H9 (cell line): Measurements from ENCODE around the gene TAOK1. TPM values are rescaled to one million over a fixed set of nuclear protein-coding genes. Genes with fewer than 3 reads are reported as not detected.

Experiments
- DNase-seq: peaks from one replicate; pipeline ENCODE4 v3.0.0-alpha.2; 2017
- H2AFZ ChIP-seq: one replicate; pipeline ENCODE4 v1.6.1; 2013; ENCODE audit warnings: mild to moderate bottlenecking, low read length, control low read depth, moderate library complexity
- H2AK5ac ChIP-seq: 2 replicates; pipeline ENCODE4 v1.6.1; 2013; ENCODE audit warnings: low read length, control low read depth, mixed read lengths; ENCODE audit not compliant: insufficient read length
- H2BK120ac ChIP-seq: one replicate; pipeline ENCODE4 v1.6.1; 2013; ENCODE audit warnings: low read depth, mild to moderate bottlenecking, low read length, control low read depth, inconsistent platforms; ENCODE audit not compliant: poor library complexity, severe bottlenecking
- H2BK12ac ChIP-seq: 2 replicates; pipeline ENCODE4 v1.6.1; 2013; ENCODE audit warnings: low read length, control low read depth, mixed read lengths, low read depth; ENCODE audit not compliant: insufficient read length
- H2BK15ac ChIP-seq: 2 replicates; pipeline ENCODE4 v1.6.1; 2013; ENCODE audit warnings: low read depth, low read length, control low read depth
- H2BK20ac ChIP-seq: one replicate; pipeline ENCODE4 v1.6.1; 2013; ENCODE audit warnings: low read depth, mild to moderate bottlenecking, low read length, control low read depth, inconsistent platforms; ENCODE audit not compliant: poor library complexity, severe bottlenecking
- H2BK5ac ChIP-seq: 2 replicates; pipeline ENCODE4 v1.6.1; 2013; ENCODE audit warnings: low read length, control low read depth, mixed read lengths; ENCODE audit not compliant: insufficient read length
- H3K14ac ChIP-seq: 2 replicates; pipeline ENCODE4 v1.6.1; 2013; ENCODE audit warnings: low read length, control low read depth; ENCODE audit not compliant: insufficient read depth
- H3K18ac ChIP-seq: 2 replicates; pipeline ENCODE4 v1.6.1; 2013; ENCODE audit warnings: low read depth, mild to moderate bottlenecking, mixed read lengths, low read length, control low read depth; ENCODE audit not compliant: insufficient read length
- H3K23ac ChIP-seq: 2 replicates; pipeline ENCODE4 v1.6.1; 2013; ENCODE audit warnings: low read length, control low read depth, mixed read lengths, low read depth; ENCODE audit not compliant: insufficient read length
- H3K23me2 ChIP-seq: 2 replicates; pipeline ENCODE4 v1.6.1; 2013; ENCODE audit warnings: low read depth, mild to moderate bottlenecking, mixed read lengths, low read length, control low read depth; ENCODE audit not compliant: insufficient read length, poor library complexity, severe bottlenecking
- H3K27ac ChIP-seq: 2 replicates; pipeline ENCODE4 v1.5.1; 2013; ENCODE audit warnings: low read length, control low read depth, mixed read lengths, low read depth; ENCODE audit not compliant: insufficient read length
- H3K27me3 ChIP-seq: 2 replicates; pipeline ENCODE4 v1.6.1; 2013; ENCODE audit warnings: low read length, control low read depth, inconsistent platforms; ENCODE audit not compliant: insufficient read depth
- H3K4ac ChIP-seq: 2 replicates; pipeline ENCODE4 v1.6.1; 2013; ENCODE audit warnings: low read depth, mild to moderate bottlenecking, control low read depth, inconsistent platforms, low read length, moderate library complexity
- H3K4me1 ChIP-seq: 2 replicates; pipeline ENCODE4 v1.6.1; 2013; ENCODE audit warnings: low read length, control low read depth, inconsistent platforms; ENCODE audit not compliant: insufficient read depth
- H3K4me2 ChIP-seq: 2 replicates; pipeline ENCODE4 v1.6.1; 2013; ENCODE audit warnings: low read length, control low read depth, mixed read lengths; ENCODE audit not compliant: insufficient read length, insufficient read depth
- H3K56ac ChIP-seq: 2 replicates; pipeline ENCODE4 v1.6.1; 2013; ENCODE audit warnings: low read depth, mild to moderate bottlenecking, mixed read lengths, low read length, control low read depth; ENCODE audit not compliant: insufficient read length
- H3K79me1 ChIP-seq: 2 replicates; pipeline ENCODE4 v1.6.1; 2013; ENCODE audit warnings: low read depth, mild to moderate bottlenecking, moderate library complexity, low read length, control low read depth, inconsistent platforms; ENCODE audit not compliant: insufficient read depth, poor library complexity, severe bottlenecking
- H3K79me2 ChIP-seq: 2 replicates; pipeline ENCODE4 v1.6.1; 2013; ENCODE audit warnings: low read length, control low read depth, inconsistent platforms; ENCODE audit not compliant: insufficient read depth
- H3K9ac ChIP-seq: 2 replicates; pipeline ENCODE4 v1.6.1; 2013; ENCODE audit warnings: low read length, control low read depth, mixed read lengths; ENCODE audit not compliant: insufficient read length; ENCODE audit errors: extremely low read depth
- H3K9me3 ChIP-seq: one replicate; pipeline ENCODE4 v1.6.1; 2013; ENCODE audit warnings: low read depth, low read length, inconsistent platforms; ENCODE audit not compliant: control insufficient read depth
- H3T11ph ChIP-seq: one replicate; pipeline ENCODE4 v1.6.1; 2013; ENCODE audit warnings: mild to moderate bottlenecking, low read length, control low read depth, inconsistent platforms
- H4K20me1 ChIP-seq: one replicate; pipeline ENCODE4 v1.6.1; 2013; ENCODE audit not compliant: control insufficient read depth, insufficient read length, insufficient read depth
- H4K5ac ChIP-seq: 2 replicates; pipeline ENCODE4 v1.6.1; 2013; ENCODE audit warnings: low read depth, mild to moderate bottlenecking, mixed read lengths, low read length, control low read depth; ENCODE audit not compliant: insufficient read length
- H4K8ac ChIP-seq: replicated peaks from 2 replicates; pipeline ENCODE4 v1.6.1; 2013; ENCODE audit warnings: low read length, control low read depth, mixed read lengths, low read depth; ENCODE audit not compliant: insufficient read length
- H4K91ac ChIP-seq: 2 replicates; pipeline ENCODE4 v1.6.1; 2013; ENCODE audit warnings: low read depth, mild to moderate bottlenecking, moderate library complexity, mixed read lengths, low read length, control low read depth; ENCODE audit not compliant: insufficient read length
- H3K27ac Mint-ChIP-seq, 3 experiments: 2 replicates in 2 of 3; 3 replicates in 1 of 3; pipeline ENCODE4 v1.8.0; 2020 to 2021; ENCODE audit warnings: mixed read lengths in 3 of 3, mild to moderate bottlenecking in 1 of 3, moderate library complexity in 1 of 3
- H3K27me3 Mint-ChIP-seq: 2 replicates; pipeline ENCODE4 v1.8.0; 2021; ENCODE audit warnings: low read depth, mild to moderate bottlenecking, moderate library complexity, mixed read lengths
- H3K36me3 Mint-ChIP-seq, 3 experiments: 2 replicates in 2 of 3; 3 replicates in 1 of 3; pipeline ENCODE4 v1.8.0; 2020 to 2021; ENCODE audit warnings: low read depth in 3 of 3, mixed read lengths in 3 of 3; ENCODE audit not compliant: insufficient read depth in 1 of 3
- H3K4me1 Mint-ChIP-seq, 2 experiments: 2 replicates each; pipeline ENCODE4 v1.8.0; 2020; ENCODE audit warnings: mixed read lengths in 2 of 2
- H3K4me3 Mint-ChIP-seq, 2 experiments: 2 replicates in 1 of 2; 3 replicates in 1 of 2; pipeline ENCODE4 v1.8.0; 2020 to 2021; ENCODE audit warnings: mild to moderate bottlenecking in 2 of 2, mixed read lengths in 2 of 2, moderate library complexity in 1 of 2
- H3K9me3 Mint-ChIP-seq, 2 experiments: 2 replicates in 1 of 2; 3 replicates in 1 of 2; pipeline ENCODE4 v1.8.0; 2020; ENCODE audit warnings: mild to moderate bottlenecking in 2 of 2, mixed read lengths in 2 of 2, moderate library complexity in 1 of 2
- WGBS: extraction: QIAGEN DNeasy Blood & Tissue Kit; methylation state at CpG from one replicate; pipeline ENCODE4 v1.1.7; 2013; ENCODE audit warnings: missing lambda C conversion rate, low lambda C conversion rate, mixed read lengths; ENCODE audit not compliant: insufficient read length; ENCODE audit errors: extremely low coverage; 5-methylcytosine and 5-hydroxymethylcytosine counted together
- total RNA-seq: library from RNA; stranded (reverse); gene quantifications from 2 replicates; pipeline ENCODE4 v1.2.1, GENCODE V29; 2021
- TF ChIP-seq, protein P1 (sequence below): fragments of 200-600 bp; sonication (generic); conservative IDR thresholded peaks from 3 replicates; pipeline ENCODE4 v1.8.0; 2021; ENCODE audit warnings: antibody characterized with exemption, mild to moderate bottlenecking

The TAOK1 gene
- total RNA-seq, 1 experiment from 2014 or later, result 93.0 TPM

DNA sequence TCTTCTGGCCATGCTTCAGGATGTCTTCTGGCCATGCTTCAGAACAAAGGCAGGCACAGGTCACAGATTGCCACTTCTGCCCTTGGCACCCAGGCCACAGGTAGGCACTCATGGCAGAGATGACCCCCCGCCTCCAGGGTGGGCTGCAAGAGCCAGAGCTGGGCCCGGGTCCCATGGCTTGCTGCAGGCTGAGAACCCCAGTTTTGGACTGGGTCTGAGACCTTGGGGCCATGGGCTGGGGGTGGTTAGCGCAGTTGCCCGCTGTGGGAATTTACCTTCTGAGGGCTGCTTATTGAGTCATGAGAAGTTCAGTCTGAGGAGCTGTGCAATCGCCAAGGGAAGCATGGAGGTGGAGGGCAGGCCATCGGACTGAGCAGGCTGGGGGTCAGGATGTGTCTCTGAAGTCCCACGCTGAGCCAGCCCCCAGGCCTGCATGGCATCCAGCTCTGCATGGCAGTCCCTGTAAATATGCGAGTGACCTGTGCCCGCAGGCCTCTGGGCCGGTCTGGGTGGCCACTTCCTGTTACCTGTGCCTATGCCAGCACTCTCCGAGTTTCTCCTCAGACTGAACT is 204.4 kb downstream of the TAOK1 start:
- no peak overlapping the region for H3T11ph ChIP-seq
- no peak overlapping the region for H2BK5ac ChIP-seq
- no peaks in the 10 kb centered on the region for H3K9me3 ChIP-seq
- H4K5ac ChIP-seq, result no peak overlapping the region
- DNase-seq, result no peak
- no peak overlapping the region for H3K23ac ChIP-seq
- no peak overlapping the region for H2BK15ac ChIP-seq
- H3K4me1 ChIP-seq, result peaks cover 4% of the 10 kb centered on the region; the same call in 1 of the 2 replicates
- H3K18ac ChIP-seq, result no peak overlapping the region
- no peaks in the 10 kb centered on the region for H4K20me1 ChIP-seq
- H2AK5ac ChIP-seq, result no peak overlapping the region
- no peak overlapping the region for H2BK120ac ChIP-seq
- no peaks in the 10 kb centered on the region for H3K79me1 ChIP-seq
- peaks cover 0 to 3% of the 10 kb centered on the region in 2 experiments; a peak in 1 of 5 replicates for H3K9me3 Mint-ChIP-seq
- no peak overlapping the region for H4K91ac ChIP-seq
- H2AFZ ChIP-seq, result no peak overlapping the region
- no CpG with 5 or more reads among the region's 11 CpGs for WGBS
- H3K14ac ChIP-seq, result no peak overlapping the region
- H3K79me2 ChIP-seq, result no peaks in the 10 kb centered on the region; the same call in 1 of the 2 replicates
- H3K36me3 Mint-ChIP-seq, result peaks cover 0 to 4% (median 0%) of the 10 kb centered on the region in 3 experiments; a peak in 1 of 7 replicates
- TF ChIP-seq, protein P1, sequence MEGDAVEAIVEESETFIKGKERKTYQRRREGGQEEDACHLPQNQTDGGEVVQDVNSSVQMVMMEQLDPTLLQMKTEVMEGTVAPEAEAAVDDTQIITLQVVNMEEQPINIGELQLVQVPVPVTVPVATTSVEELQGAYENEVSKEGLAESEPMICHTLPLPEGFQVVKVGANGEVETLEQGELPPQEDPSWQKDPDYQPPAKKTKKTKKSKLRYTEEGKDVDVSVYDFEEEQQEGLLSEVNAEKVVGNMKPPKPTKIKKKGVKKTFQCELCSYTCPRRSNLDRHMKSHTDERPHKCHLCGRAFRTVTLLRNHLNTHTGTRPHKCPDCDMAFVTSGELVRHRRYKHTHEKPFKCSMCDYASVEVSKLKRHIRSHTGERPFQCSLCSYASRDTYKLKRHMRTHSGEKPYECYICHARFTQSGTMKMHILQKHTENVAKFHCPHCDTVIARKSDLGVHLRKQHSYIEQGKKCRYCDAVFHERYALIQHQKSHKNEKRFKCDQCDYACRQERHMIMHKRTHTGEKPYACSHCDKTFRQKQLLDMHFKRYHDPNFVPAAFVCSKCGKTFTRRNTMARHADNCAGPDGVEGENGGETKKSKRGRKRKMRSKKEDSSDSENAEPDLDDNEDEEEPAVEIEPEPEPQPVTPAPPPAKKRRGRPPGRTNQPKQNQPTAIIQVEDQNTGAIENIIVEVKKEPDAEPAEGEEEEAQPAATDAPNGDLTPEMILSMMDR, result no peak
- no peak overlapping the region for H3K9ac ChIP-seq
- H3K23me2 ChIP-seq, result peaks cover 33% of the 10 kb centered on the region
- no peak overlapping the region for H2BK12ac ChIP-seq
- peaks cover 5% of the 10 kb centered on the region for H3K27me3 Mint-ChIP-seq
- H3K27ac ChIP-seq, result no peak overlapping the region
- no peak overlapping the region for H2BK20ac ChIP-seq
- H3K4ac ChIP-seq, result no peak overlapping the region
- no peak overlapping the region for H4K8ac ChIP-seq
- H3K27me3 ChIP-seq, result no peaks in the 10 kb centered on the region
- H3K4me3 Mint-ChIP-seq, result peak overlapping the region; percentile 78 to 88
- no peak overlapping the region for H3K27ac Mint-ChIP-seq
- H3K4me2 ChIP-seq, result peak overlapping the region; percentile 63
- no peak overlapping the region for H3K56ac ChIP-seq
- H3K4me1 Mint-ChIP-seq, result peaks cover 48 to 74% of the 10 kb centered on the region in 2 experiments
